Endothelial cell of umbilical vein (primary cell): ENCODE results near the gene MOB1B. TPM values are rescaled to one million over a fixed set of nuclear protein-coding genes. Genes with fewer than 3 reads are reported as not detected.

Experiments
- BruUV-seq: library from RNA; stranded (reverse); fragments of 400-500 nt; replicated peaks from 2 replicates; lab custom pipeline; 2021; lab: Mats Ljungman, UMichigan
- CTCF ChIA-PET: fragments of 300-600, 350-600 bp; sonication (Branson Sonifier 250); formaldehyde crosslinking; loops from one replicate; lab custom pipeline; 2021; ENCODE audit warnings: antibody characterized with exemption, inconsistent platforms; lab: Charles Lee
- POLR2A ChIA-PET: fragments of 300-600, 350-600 bp; sonication (Branson Sonifier 250); formaldehyde crosslinking; loops from one replicate; lab custom pipeline; 2021; ENCODE audit warnings: antibody characterized with exemption, inconsistent platforms; lab: Charles Lee
- DNase-seq: peaks from one replicate; pipeline ENCODE4 v3.0.0-alpha.2; 2011; ENCODE audit warnings: low read depth, low spot score
- FAIRE-seq: peaks from 2 replicates; lab custom pipeline; 2011; peaks lifted over from hg19 to GRCh38; lab: Jason Lieb, UNC
- H2AFZ ChIP-seq: 2 replicates; pipeline ENCODE4 v1.6.0; 2012; ENCODE audit warnings: low read depth, low read length, control low read depth, inconsistent platforms
- H3K27ac ChIP-seq: 2 replicates; pipeline ENCODE4 v1.5.1; 2011; ENCODE audit warnings: low read depth, mild to moderate bottlenecking, control low read depth, low read length, moderate library complexity; ENCODE audit not compliant: insufficient read depth
- H3K27me3 ChIP-seq, 2 experiments: 2 replicates each; pipeline versions ENCODE4 v1.6.0 to v1.6.1; 2011; ENCODE audit warnings: low read length in 2 of 2, mixed read lengths in 1 of 2; ENCODE audit not compliant: control insufficient read depth in 2 of 2, insufficient read depth in 2 of 2
- H3K36me3 ChIP-seq, 2 experiments: 2 replicates in 1 of 2; 3 replicates in 1 of 2; pipeline ENCODE4 v1.5.1; 2011; ENCODE audit warnings: low read length in 2 of 2, mild to moderate bottlenecking in 1 of 2, moderate library complexity in 1 of 2; ENCODE audit not compliant: control insufficient read depth in 2 of 2, insufficient read depth in 2 of 2; ENCODE audit errors: extremely low read depth in 1 of 2
- H3K4me1 ChIP-seq: 3 replicates; pipeline ENCODE4 v1.5.1; 2011; ENCODE audit warnings: mild to moderate bottlenecking, low read length; ENCODE audit not compliant: control insufficient read depth, insufficient read depth; ENCODE audit errors: extremely low read depth
- H3K4me2 ChIP-seq: 2 replicates; pipeline ENCODE4 v1.6.1; 2011; ENCODE audit warnings: low read length, control low read depth, mixed read lengths; ENCODE audit not compliant: insufficient read depth
- H3K4me3 ChIP-seq, 3 experiments: fragments of 200-600 bp in 1 of 3; sonication (generic), shearing (Covaris generic) in 1 of 3; replicated peaks in 1 of 3; 2 replicates each; pipeline ENCODE4 v1.5.1; 2011 to 2016; ENCODE audit warnings: control low read depth in 3 of 3, low read length in 3 of 3, mild to moderate bottlenecking in 2 of 3, inconsistent platforms in 1 of 3, low read depth in 1 of 3, moderate library complexity in 1 of 3; ENCODE audit not compliant: insufficient read depth in 1 of 3
- H3K79me2 ChIP-seq: 2 replicates; pipeline ENCODE4 v1.6.0; 2012; ENCODE audit warnings: low read length, inconsistent platforms; ENCODE audit not compliant: control insufficient read depth, insufficient read depth
- H3K9ac ChIP-seq: replicated peaks from 2 replicates; pipeline ENCODE3; 2011; ENCODE audit warnings: low read length, control low read depth; ENCODE audit not compliant: insufficient read depth; ENCODE audit errors: extremely low read depth
- H3K9me1 ChIP-seq: replicated peaks from 3 replicates; pipeline ENCODE4 v1.6.0; 2011; ENCODE audit warnings: mild to moderate bottlenecking, low read length; ENCODE audit not compliant: control insufficient read depth, insufficient read depth; ENCODE audit errors: extremely low read depth
- H3K9me3 ChIP-seq: replicated peaks from 2 replicates; pipeline ENCODE4 v1.5.1; 2012; ENCODE audit warnings: low read length, inconsistent platforms; ENCODE audit not compliant: control insufficient read depth, insufficient read depth
- H4K20me1 ChIP-seq: replicated peaks from 2 replicates; pipeline ENCODE3; 2011; ENCODE audit warnings: mild to moderate bottlenecking, low read length; ENCODE audit not compliant: control insufficient read depth, insufficient read depth; ENCODE audit errors: extremely low read depth
- CTCF ChIP-seq, 2 donors: IDR thresholded peaks; 1 replicate in 1 of 2; 2 replicates in 1 of 2; pipeline ENCODE4 v1.5.1; 2011; ENCODE audit warnings: low read length in 2 of 2, mild to moderate bottlenecking in 2 of 2, moderate library complexity in 2 of 2, control low read depth in 1 of 2, inconsistent platforms in 1 of 2, low read depth in 1 of 2; ENCODE audit not compliant: insufficient read depth in 1 of 2; ENCODE audit errors: extremely low read depth in 1 of 2
- EZH2 ChIP-seq: IDR thresholded peaks from 2 replicates; pipeline ENCODE4 v1.6.1; 2012; ENCODE audit warnings: borderline replicate concordance, low read depth, mild to moderate bottlenecking, moderate library complexity, low read length, inconsistent platforms; ENCODE audit not compliant: severe bottlenecking
- FOS ChIP-seq: IDR thresholded peaks from 2 replicates; pipeline ENCODE4 v1.6.1; 2011; ENCODE audit warnings: mild to moderate bottlenecking, low read length, moderate library complexity, borderline replicate concordance; ENCODE audit not compliant: insufficient read depth
- GATA2 ChIP-seq: IDR thresholded peaks from 2 replicates; pipeline ENCODE4 v1.7.0; 2011; ENCODE audit warnings: low read depth, mild to moderate bottlenecking, moderate library complexity, mixed read lengths, low read length; ENCODE audit not compliant: insufficient read length, insufficient read depth
- JUN ChIP-seq: IDR thresholded peaks from 2 replicates; pipeline ENCODE4 v1.6.1; 2011; ENCODE audit warnings: borderline replicate concordance, low read depth; ENCODE audit not compliant: insufficient read length, insufficient read depth
- MAX ChIP-seq: IDR thresholded peaks from 2 replicates; pipeline ENCODE4 v1.6.1; 2011; ENCODE audit not compliant: insufficient read depth, insufficient read length
- MYC ChIP-seq: IDR thresholded peaks from one replicate; pipeline ENCODE4 v1.6.1; 2011; ENCODE audit warnings: mild to moderate bottlenecking, low read depth, low read length
- POLR2A ChIP-seq: IDR thresholded peaks from 2 replicates; pipeline ENCODE4 v1.6.1; 2012; ENCODE audit warnings: low read depth, mild to moderate bottlenecking, control low read depth, low read length
- POLR2AphosphoS5 ChIP-seq: IDR thresholded peaks from 2 replicates; pipeline ENCODE4 v1.6.1; 2012; ENCODE audit warnings: low read depth, mild to moderate bottlenecking, control low read depth, low read length, moderate library complexity; ENCODE audit not compliant: insufficient read depth
- dilution Hi-C: fragments of 300-500 bp; cut with MboI; formaldehyde crosslinking; loops from one replicate; pipeline ENCODE4 v1.15.0; 2019; ENCODE audit warnings: low sequenced_read_pairs; ENCODE audit not compliant: extremely low pct_ligation_motif_present
- intact Hi-C: fragments of 100-400 bp; cut with micrococcal nuclease; formaldehyde crosslinking; loops from one replicate; pipeline ENCODE4 v1.10.0; 2022
- polyA plus RNA-seq, 4 experiments: library from polyadenylated mRNA; depleted of rRNA in 3 of 4; stranded (reverse) in 3 of 4; unstranded in 1 of 4; fragments of >200 nt; gene quantifications; 2 replicates each; pipeline versions ENCODE4 v1.2.1 to v1.2.3, GENCODE V29; 2011 to 2012; ENCODE audit warnings: missing spikeins in 1 of 4
- total RNA-seq: library from RNA; stranded (reverse); gene quantifications from 2 replicates; pipeline ENCODE4 v1.2.3, GENCODE V29; 2021

The MOB1B gene
- total and polyA plus RNA-seq, 2 donors (not counting 3 experiments of a cell fraction or from before 2014, with no cell fraction given): 4.3 to 23.9 TPM

- no peaks in the 10 kb centered on the region for H4K20me1 ChIP-seq
- intact Hi-C loops (no loop called here), dilution Hi-C loops (no loop called here)
- ChIA-PET POLR2A (interaction anchor here (0.5 kb wide), 1 partner anchor 81 kb away, joined by 3 read pairs; no protein-coding TSS in a partner anchor), CTCF (no interaction called here)
- H3K9me3 ChIP-seq: no peaks in the 10 kb centered on the region
- no peaks in the 10 kb centered on the region for H3K36me3 ChIP-seq
- no peak overlapping the region for H3K4me3 ChIP-seq
- H3K9ac ChIP-seq: no peak overlapping the region
- no peak overlapping the region for H3K27ac ChIP-seq
- no TSS peak for BruUV-seq
- no peak overlapping the region for H2AFZ ChIP-seq
- DNase-seq: no peak
- no peaks in the 10 kb centered on the region for H3K9me1 ChIP-seq
- TF ChIP-seq JUN: no peak
- no peak for TF ChIP-seq CTCF (IDR thresholded peaks at IDR 0.05; ENCODE audit: extremely low read depth in 1 of 2, insufficient read depth in 1 of 2, low read depth in 1 of 2, low read length in 2 of 2)
- no peak for TF ChIP-seq GATA2
- TF ChIP-seq EZH2: no peak
- TF ChIP-seq POLR2A: no peak
- TF ChIP-seq POLR2AphosphoS5: no peak
- no peak for TF ChIP-seq MAX
- no peak for TF ChIP-seq MYC
- no peak for TF ChIP-seq FOS
- H3K4me2 ChIP-seq: no peak overlapping the region
- no peak for FAIRE-seq
- H3K27me3 ChIP-seq: no peaks in the 10 kb centered on the region
- H3K79me2 ChIP-seq: peaks cover 47% of the 10 kb centered on the region
- H3K4me1 ChIP-seq: no peaks in the 10 kb centered on the region
These were observed 23.9 kb downstream of the MOB1B start for GRCh38 chr4:70925899-70926635.
